MM.1S (cell line): ENCODE results near the gene EFR3B.

Experiments used
- CTCF ChIP-seq: fragments of 300-600 bp; sonication (generic); IDR thresholded peaks from 2 replicates; pipeline ENCODE4 v1.5.1; 2016; ENCODE audit warnings: antibody characterized with exemption, low read length, mixed read lengths
- EZH2 ChIP-seq: fragments of 300-600 bp; sonication (generic); optimal IDR thresholded peaks from 2 replicates; pipeline ENCODE3; 2017; ENCODE audit warnings: low read depth, mild to moderate bottlenecking, antibody characterized with exemption, low read length, mixed read lengths

GRCh38 chr2:25000036-25000435 lies 41.8 kb upstream of the EFR3B start:
- no peak for TF ChIP-seq CTCF
- no peak for TF ChIP-seq EZH2
